Right lobe of liver (tissue), 4 donors: ENCODE measurements around the gene CADM2.

Experiments used
- POLR2A ChIP-seq: fragments of 450-650 bp; IDR thresholded peaks from one replicate; pipeline ENCODE4 v1.6.1; 2017; ENCODE audit warnings: antibody characterized with exemption, mild to moderate bottlenecking
- TF ChIP-seq, protein P1 (sequence below), 4 donors: fragments of 200-600 bp in 3 of 4; fragments of 450-650 bp in 1 of 4; IDR thresholded peaks; one replicate each; pipeline versions ENCODE4 v1.5.1 to v1.8.0; 2016 to 2022; ENCODE audit warnings: antibody characterized with exemption in 4 of 4, mild to moderate bottlenecking in 2 of 4
- donor health status: DM: no; HTN: no; CAD: no.
- donor health status: DM: no; HTN: no; CAD: no.
- donor health status: DM: no; HTN: yes; CAD: no.

DNA sequence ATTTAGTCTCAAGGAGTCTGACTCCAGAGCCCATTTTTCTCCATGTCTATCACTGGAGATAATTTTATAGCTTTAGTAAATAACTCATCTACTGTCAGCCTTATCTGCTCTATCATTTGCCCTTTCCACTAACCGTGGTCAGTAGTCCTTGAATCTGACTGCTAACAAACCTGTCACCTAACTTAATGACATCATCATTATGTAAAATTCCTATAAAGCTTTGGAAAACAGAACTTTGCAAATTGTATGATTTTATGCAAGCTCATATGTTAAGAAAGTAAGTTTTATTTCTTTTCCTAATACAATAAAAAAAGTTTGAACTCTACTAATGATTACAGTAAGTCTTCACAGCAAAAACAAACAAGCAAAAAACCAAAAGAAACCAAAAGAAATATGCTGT, 293.9 kb downstream of the CADM2 start:
- TF ChIP-seq, protein P1, sequence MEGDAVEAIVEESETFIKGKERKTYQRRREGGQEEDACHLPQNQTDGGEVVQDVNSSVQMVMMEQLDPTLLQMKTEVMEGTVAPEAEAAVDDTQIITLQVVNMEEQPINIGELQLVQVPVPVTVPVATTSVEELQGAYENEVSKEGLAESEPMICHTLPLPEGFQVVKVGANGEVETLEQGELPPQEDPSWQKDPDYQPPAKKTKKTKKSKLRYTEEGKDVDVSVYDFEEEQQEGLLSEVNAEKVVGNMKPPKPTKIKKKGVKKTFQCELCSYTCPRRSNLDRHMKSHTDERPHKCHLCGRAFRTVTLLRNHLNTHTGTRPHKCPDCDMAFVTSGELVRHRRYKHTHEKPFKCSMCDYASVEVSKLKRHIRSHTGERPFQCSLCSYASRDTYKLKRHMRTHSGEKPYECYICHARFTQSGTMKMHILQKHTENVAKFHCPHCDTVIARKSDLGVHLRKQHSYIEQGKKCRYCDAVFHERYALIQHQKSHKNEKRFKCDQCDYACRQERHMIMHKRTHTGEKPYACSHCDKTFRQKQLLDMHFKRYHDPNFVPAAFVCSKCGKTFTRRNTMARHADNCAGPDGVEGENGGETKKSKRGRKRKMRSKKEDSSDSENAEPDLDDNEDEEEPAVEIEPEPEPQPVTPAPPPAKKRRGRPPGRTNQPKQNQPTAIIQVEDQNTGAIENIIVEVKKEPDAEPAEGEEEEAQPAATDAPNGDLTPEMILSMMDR (IDR thresholded peaks at IDR 0.05) = no peak
- TF ChIP-seq POLR2A = no peak
